Measurements from ENCODE around the gene METTL24. TPM values are rescaled to one million over a fixed set of nuclear protein-coding genes. Genes with fewer than 3 reads are reported as not detected.
"Not testable (repeated sequence)": the region's sequence is repeated elsewhere in the genome, so short reads cannot be mapped to it uniquely, and the experiment has no call there.

The METTL24 gene
- total RNA-seq, 1 donor from 2014 or later: not detected

DNA sequence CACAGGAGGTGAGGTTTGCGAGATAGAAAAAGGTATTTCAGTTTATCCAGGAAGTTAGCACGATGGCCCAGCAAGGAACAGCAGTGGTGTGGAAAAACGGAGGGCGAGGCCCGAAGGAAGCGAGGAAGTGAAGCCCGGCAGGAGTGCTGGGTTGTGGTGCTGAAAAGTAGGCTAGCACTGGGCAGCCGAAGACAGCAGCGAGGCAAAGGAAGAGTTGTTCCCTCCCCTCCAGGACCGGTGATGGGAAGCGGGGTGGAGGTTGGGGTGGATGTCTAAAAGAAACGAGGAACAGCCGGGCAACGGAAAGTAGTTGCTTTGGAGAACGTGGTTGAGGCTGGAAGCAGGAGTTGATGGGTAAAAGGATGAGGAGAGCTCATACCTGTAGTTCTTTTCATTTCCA, 1.4 kb downstream of the METTL24 start:
- Mint-ChIP-seq H3K4me3 (ENCODE audit: low read depth) (peak overlapping the region; percentile 48), H3K9me3 (no peaks in the 10 kb centered on the region), H3K27ac (no peak overlapping the region), H3K27me3 (ENCODE audit: low read depth) (peaks cover 70% of the 10 kb centered on the region), H3K4me1 (ENCODE audit: low read depth) (peaks cover 4% of the 10 kb centered on the region), H3K36me3 (ENCODE audit: low read depth) (no peaks in the 10 kb centered on the region)
- intact Hi-C loops (cut with micrococcal nuclease): loop anchor here (10.0 kb wide), 1 partner anchor 282 kb away; no protein-coding TSS in a partner anchor
- no peak for DNase-seq (ENCODE audit: low spot score)

DNA sequence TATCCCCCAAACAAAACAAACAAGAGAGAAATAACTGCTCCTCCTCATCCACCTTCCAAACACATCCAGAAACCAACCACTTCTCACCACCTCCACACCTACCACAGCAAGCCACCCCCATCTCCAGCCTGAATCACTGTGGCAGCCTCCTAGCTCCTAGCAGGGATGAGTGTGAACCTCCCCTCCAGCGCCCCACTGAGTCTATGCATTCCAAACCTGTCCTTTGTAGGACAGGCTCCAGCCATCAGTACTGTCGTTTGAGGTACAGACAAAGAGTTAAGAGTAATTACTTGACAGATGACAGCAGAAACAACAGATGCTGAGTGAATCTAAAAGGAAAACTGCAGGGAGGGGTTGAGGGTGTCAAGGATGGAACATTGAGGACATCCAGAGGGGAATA, 2.4 kb downstream of the METTL24 start:
- H3K4me3 Mint-ChIP-seq (ENCODE audit: low read depth): no peak overlapping the region
- H3K36me3 Mint-ChIP-seq (ENCODE audit: low read depth): no peaks in the 10 kb centered on the region
- intact Hi-C loops (cut with micrococcal nuclease): loop anchor here (10.0 kb wide), 1 partner anchor 281 kb away; no protein-coding TSS in a partner anchor
- no peak for DNase-seq (ENCODE audit: low spot score)
- no peaks in the 10 kb centered on the region for H3K9me3 Mint-ChIP-seq
- peaks cover 4% of the 10 kb centered on the region for H3K4me1 Mint-ChIP-seq (ENCODE audit: low read depth)
- H3K27ac Mint-ChIP-seq: no peak overlapping the region
- peaks cover 59% of the 10 kb centered on the region for H3K27me3 Mint-ChIP-seq (ENCODE audit: low read depth)

DNA sequence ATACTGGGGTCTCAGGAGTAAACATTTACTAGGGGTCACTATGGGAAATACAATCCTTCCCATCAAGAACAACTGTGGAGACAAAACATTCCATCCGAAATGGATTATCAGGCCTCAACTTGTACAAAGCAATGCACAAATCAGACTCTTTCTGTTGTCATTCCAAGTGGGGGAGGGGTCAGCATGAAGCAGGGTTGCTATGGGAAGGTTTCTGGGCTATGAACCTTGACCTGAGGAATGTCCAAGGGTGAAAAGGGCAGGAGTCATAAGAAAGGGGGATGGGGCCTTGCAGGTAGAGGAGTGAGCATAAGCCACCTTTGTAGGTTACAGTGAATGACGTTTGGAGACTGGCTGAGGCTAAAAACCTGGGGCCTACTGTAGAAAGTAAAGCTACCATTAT, 3.1 kb downstream of the METTL24 start:
- H3K9me3 Mint-ChIP-seq: no peaks in the 10 kb centered on the region
- intact Hi-C loops (cut with micrococcal nuclease): loop anchor here (10.0 kb wide), 1 partner anchor 280 kb away; no protein-coding TSS in a partner anchor
- H3K27ac Mint-ChIP-seq: no peak overlapping the region
- peaks cover 52% of the 10 kb centered on the region for H3K27me3 Mint-ChIP-seq (ENCODE audit: low read depth)
- no peak for DNase-seq (ENCODE audit: low spot score)
- H3K4me1 Mint-ChIP-seq (ENCODE audit: low read depth): peaks cover 4% of the 10 kb centered on the region
- H3K4me3 Mint-ChIP-seq (ENCODE audit: low read depth): no peak overlapping the region
- no peaks in the 10 kb centered on the region for H3K36me3 Mint-ChIP-seq (ENCODE audit: low read depth)

- peaks cover 4% of the 10 kb centered on the region for H3K4me1 Mint-ChIP-seq (ENCODE audit: low read depth)
Measured at GRCh38 chr6:110354153-110354552, 4.0 kb downstream of the METTL24 start.

DNA sequence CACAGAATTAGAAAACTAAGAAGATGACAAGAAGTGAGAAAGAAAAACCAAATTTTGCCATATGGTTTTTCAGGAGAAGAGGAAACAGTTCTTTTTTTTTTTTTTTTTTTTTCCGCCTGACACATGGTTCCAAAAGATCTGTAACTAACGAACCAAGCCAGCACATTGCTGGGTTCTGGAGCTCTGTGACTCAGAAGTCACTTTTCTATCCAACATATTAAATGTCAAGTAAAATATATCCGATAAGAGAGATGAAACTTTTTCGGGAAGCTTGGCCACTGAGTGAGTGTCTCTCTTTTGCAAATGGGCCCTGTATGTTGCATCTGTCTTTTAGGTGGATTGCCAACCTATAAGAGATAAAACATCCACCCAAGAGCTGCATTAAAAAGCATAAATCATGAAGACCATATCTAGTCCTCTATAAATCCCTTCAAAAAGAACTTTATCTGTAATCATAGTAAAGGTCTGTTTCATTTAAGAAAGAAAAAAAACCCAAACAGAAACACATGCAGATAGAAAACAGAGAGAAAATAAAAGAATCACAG, 4.6 kb downstream of the METTL24 start:
- intact Hi-C loops (cut with micrococcal nuclease): loop anchor here (10.0 kb wide), 1 partner anchor 279 kb away; no protein-coding TSS in a partner anchor
- no peaks in the 10 kb centered on the region for H3K36me3 Mint-ChIP-seq (ENCODE audit: low read depth)
- no peak overlapping the region for H3K4me3 Mint-ChIP-seq (ENCODE audit: low read depth)
- H3K27ac Mint-ChIP-seq: no peak overlapping the region
- DNase-seq (ENCODE audit: low spot score): no peak
- peaks cover 38% of the 10 kb centered on the region for H3K27me3 Mint-ChIP-seq (ENCODE audit: low read depth)
- H3K4me1 Mint-ChIP-seq (ENCODE audit: low read depth): peaks cover 4% of the 10 kb centered on the region
- H3K9me3 Mint-ChIP-seq: no peaks in the 10 kb centered on the region

More at GRCh38 chr6:110354153-110354552, 4.0 kb downstream of the METTL24 start:
- intact Hi-C loops (cut with micrococcal nuclease): loop anchor here (10.0 kb wide), 1 partner anchor 279 kb away; no protein-coding TSS in a partner anchor
- DNase-seq (ENCODE audit: low spot score): no peak
- Mint-ChIP-seq H3K9me3 (no peaks in the 10 kb centered on the region), H3K36me3 (ENCODE audit: low read depth) (no peaks in the 10 kb centered on the region), H3K27me3 (ENCODE audit: low read depth) (peaks cover 45% of the 10 kb centered on the region), H3K27ac (no peak overlapping the region), H3K4me3 (ENCODE audit: low read depth) (no peak overlapping the region)

- intact Hi-C loops (cut with micrococcal nuclease): loop anchor here (10.0 kb wide), 1 partner anchor 278 kb away; no protein-coding TSS in a partner anchor
- Mint-ChIP-seq H3K4me3 (ENCODE audit: low read depth) (no peak overlapping the region), H3K36me3 (ENCODE audit: low read depth) (no peaks in the 10 kb centered on the region), H3K27me3 (ENCODE audit: low read depth) (peaks cover 37% of the 10 kb centered on the region), H3K27ac (no peak overlapping the region), H3K9me3 (no peaks in the 10 kb centered on the region), H3K4me1 (ENCODE audit: low read depth) (peaks cover 4% of the 10 kb centered on the region)
- DNase-seq (ENCODE audit: low spot score): no peak
Measured at GRCh38 chr6:110352563-110353262, 5.4 kb downstream of the METTL24 start.

- Mint-ChIP-seq H3K4me1 (ENCODE audit: low read depth) (peaks cover 4% of the 10 kb centered on the region), H3K27me3 (ENCODE audit: low read depth) (peaks cover 30% of the 10 kb centered on the region), H3K27ac (no peak overlapping the region), H3K9me3 (no peaks in the 10 kb centered on the region), H3K4me3 (ENCODE audit: low read depth) (no peak overlapping the region), H3K36me3 (ENCODE audit: low read depth) (no peaks in the 10 kb centered on the region)
- intact Hi-C loops (cut with micrococcal nuclease): loop anchor here (10.0 kb wide), 1 partner anchor 277 kb away; no protein-coding TSS in a partner anchor
- DNase-seq (ENCODE audit: low spot score): no peak
Measured at GRCh38 chr6:110351986-110352385, 6.2 kb downstream of the METTL24 start.

- peaks cover 29% of the 10 kb centered on the region for H3K27me3 Mint-ChIP-seq (ENCODE audit: low read depth)
- H3K4me1 Mint-ChIP-seq (ENCODE audit: low read depth): peaks cover 2% of the 10 kb centered on the region
- intact Hi-C loops (cut with micrococcal nuclease): loop anchor here (10.0 kb wide), 1 partner anchor 277 kb away; no protein-coding TSS in a partner anchor
- no peak overlapping the region for H3K27ac Mint-ChIP-seq
- no peak for DNase-seq (ENCODE audit: low spot score)
- no peaks in the 10 kb centered on the region for H3K36me3 Mint-ChIP-seq (ENCODE audit: low read depth)
- no peaks in the 10 kb centered on the region for H3K9me3 Mint-ChIP-seq
- H3K4me3 Mint-ChIP-seq (ENCODE audit: low read depth): no peak overlapping the region
Measured at GRCh38 chr6:110351546-110351945, 6.6 kb downstream of the METTL24 start.

DNA sequence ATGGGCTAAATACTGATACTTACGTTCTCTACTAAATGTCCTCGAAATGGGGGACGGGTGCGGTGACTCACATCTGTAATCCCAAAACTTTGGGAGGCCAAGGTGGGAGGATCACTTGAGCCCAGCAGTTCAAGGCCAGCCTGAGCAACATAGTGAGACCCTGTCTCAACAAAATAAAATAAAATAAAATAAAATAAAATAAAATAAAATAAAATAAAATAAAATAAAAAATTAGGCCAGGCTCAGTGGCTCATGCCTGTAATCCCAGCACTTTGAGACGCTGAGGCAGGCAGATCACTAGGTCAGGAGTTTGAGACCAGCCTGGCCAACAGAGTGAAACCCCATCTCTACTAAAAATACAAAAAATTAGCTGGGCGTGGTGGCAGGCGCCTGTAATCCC, 7.6 kb downstream of the METTL24 start:
- peaks cover 22% of the 10 kb centered on the region for H3K27me3 Mint-ChIP-seq (ENCODE audit: low read depth)
- H3K27ac Mint-ChIP-seq; DNase-seq (ENCODE audit: low spot score); H3K4me1 Mint-ChIP-seq (ENCODE audit: low read depth); H3K4me3 Mint-ChIP-seq (ENCODE audit: low read depth); H3K9me3 Mint-ChIP-seq; H3K36me3 Mint-ChIP-seq (ENCODE audit: low read depth): not testable (repeated sequence)
- intact Hi-C loops (cut with micrococcal nuclease): loop anchor here (10.0 kb wide), 1 partner anchor 276 kb away; no protein-coding TSS in a partner anchor

- H3K36me3 Mint-ChIP-seq (ENCODE audit: low read depth): no peaks in the 10 kb centered on the region
- no peaks in the 10 kb centered on the region for H3K9me3 Mint-ChIP-seq
- no peak overlapping the region for H3K4me3 Mint-ChIP-seq (ENCODE audit: low read depth)
- no peak overlapping the region for H3K27ac Mint-ChIP-seq
- H3K27me3 Mint-ChIP-seq (ENCODE audit: low read depth): peaks cover 17% of the 10 kb centered on the region
- no peaks in the 10 kb centered on the region for H3K4me1 Mint-ChIP-seq (ENCODE audit: low read depth)
- no peak for DNase-seq (ENCODE audit: low spot score)
- intact Hi-C loops (cut with micrococcal nuclease): no loop called here
Measured at GRCh38 chr6:110348961-110349690, 9.0 kb downstream of the METTL24 start.

GRCh38 chr6:110345025-110345424, 13.1 kb downstream of the METTL24 start:
- Mint-ChIP-seq H3K27ac (no peak overlapping the region), H3K27me3 (ENCODE audit: low read depth) (peaks cover 14% of the 10 kb centered on the region), H3K4me3 (ENCODE audit: low read depth) (no peak overlapping the region), H3K36me3 (ENCODE audit: low read depth) (no peaks in the 10 kb centered on the region), H3K4me1 (ENCODE audit: low read depth) (no peaks in the 10 kb centered on the region), H3K9me3 (no peaks in the 10 kb centered on the region)
- intact Hi-C loops (cut with micrococcal nuclease): no loop called here
- no peak for DNase-seq (ENCODE audit: low spot score)

GRCh38 chr6:110342759-110343158, 15.4 kb downstream of the METTL24 start:
- H3K36me3 Mint-ChIP-seq (ENCODE audit: low read depth): no peaks in the 10 kb centered on the region
- no peak overlapping the region for H3K4me3 Mint-ChIP-seq (ENCODE audit: low read depth)
- no peak for DNase-seq (ENCODE audit: low spot score)
- H3K27me3 Mint-ChIP-seq (ENCODE audit: low read depth): peaks cover 26% of the 10 kb centered on the region
- intact Hi-C loops (cut with micrococcal nuclease): no loop called here
- no peaks in the 10 kb centered on the region for H3K9me3 Mint-ChIP-seq
- H3K27ac Mint-ChIP-seq: no peak overlapping the region
- H3K4me1 Mint-ChIP-seq (ENCODE audit: low read depth): no peaks in the 10 kb centered on the region
